Fibroblast of skin of left biceps (primary cell): ENCODE results near the gene LRP5.
A peak's percentile ranks its signal among the peaks of the same experiment; 100 is the strongest.
"Not testable (repeated sequence)": the region's sequence is repeated elsewhere in the genome, so short reads cannot be mapped to it uniquely, and the experiment has no call there.

Experiments used
- DNase-seq, 2 experiments: peaks; one replicate each; pipeline ENCODE4 v3.0.0-alpha.2; 2013; ENCODE audit warnings: low read depth in 2 of 2

Gene LRP5

GRCh38 chr11:68440224-68440623, 127.8 kb downstream of the LRP5 start:
- no peak for DNase-seq

GRCh38 chr11:68441466-68442230, 129.3 kb downstream of the LRP5 start:
- DNase-seq: peak; percentile 29 to 30

GRCh38 chr11:68442433-68442832, 130.0 kb downstream of the LRP5 start:
- DNase-seq: no peak

- no peak for DNase-seq
These were observed 132.2 kb downstream of the LRP5 start for GRCh38 chr11:68444566-68444965.

GRCh38 chr11:68445531-68446035, 133.2 kb downstream of the LRP5 start:
- no peak for DNase-seq

GRCh38 chr11:68446046-68446725, 133.8 kb downstream of the LRP5 start:
- no peak for DNase-seq

- peak in 1 of 2 experiments; percentile 19 for DNase-seq
These were observed 134.8 kb downstream of the LRP5 start for GRCh38 chr11:68447015-68447801.

- not testable (repeated sequence) for DNase-seq
These were observed 135.5 kb downstream of the LRP5 start for GRCh38 chr11:68447914-68448313.

- DNase-seq: no peak
These were observed 136.2 kb downstream of the LRP5 start for GRCh38 chr11:68448604-68449011.

GRCh38 chr11:68449951-68450350, 137.6 kb downstream of the LRP5 start:
- no peak for DNase-seq

- no peak for DNase-seq
These were observed 138.3 kb downstream of the LRP5 start for GRCh38 chr11:68450711-68451110.

GRCh38 chr11:68454767-68455166, 142.4 kb downstream of the LRP5 start:
- no peak for DNase-seq

GRCh38 chr11:68455485-68455884, 143.1 kb downstream of the LRP5 start:
- DNase-seq: no peak

GRCh38 chr11:68457216-68457897, 145.0 kb downstream of the LRP5 start:
- no peak for DNase-seq

GRCh38 chr11:68457898-68458249, 145.5 kb downstream of the LRP5 start:
- no peak for DNase-seq

GRCh38 chr11:68458340-68458739, 145.9 kb downstream of the LRP5 start:
- not testable (repeated sequence) for DNase-seq

GRCh38 chr11:68459886-68460740, 147.7 kb downstream of the LRP5 start:
- DNase-seq: peak; percentile 99

GRCh38 chr11:68460741-68461574, 148.6 kb downstream of the LRP5 start, which contains the start of gene PPP6R3:
Gene PPP6R3 (plus strand): TSS chr11:68460752. CDS start chr11:68537665, 76,913 bp downstream.
- no peak for DNase-seq

GRCh38 chr11:68461575-68461917, 149.2 kb downstream of the LRP5 start:
- no peak for DNase-seq

- DNase-seq: no peak
These were observed 151.3 kb downstream of the LRP5 start for GRCh38 chr11:68463714-68464113.
